Inflammatory macrophage treated with lipopolysaccharide for 4 hours (primary cell): ENCODE results near the gene C12orf42.
"Not testable (repeated sequence)": the region's sequence is repeated elsewhere in the genome, so short reads cannot be mapped to it uniquely, and the experiment has no call there.

Source experiments
- DNase-seq: peaks from one replicate; pipeline ENCODE4 v3.0.0-alpha.2; 2020

Gene C12orf42

GRCh38 chr12:103494734-103495468 lies 867 bp downstream of the C12orf42 start:
- no peak for DNase-seq

GRCh38 chr12:103494051-103494733 lies 1.6 kb downstream of the C12orf42 start:
- DNase-seq, result no peak

- DNase-seq, result no peak
These were observed 2.6 kb downstream of the C12orf42 start for GRCh38 chr12:103493199-103493598.

GRCh38 chr12:103482365-103482764 lies 13.4 kb downstream of the C12orf42 start:
- no peak for DNase-seq

- DNase-seq, result no peak
These were observed 20.7 kb downstream of the C12orf42 start for GRCh38 chr12:103475073-103475472.

- DNase-seq, result no peak
These were observed 25.1 kb downstream of the C12orf42 start for GRCh38 chr12:103470664-103471063.

GRCh38 chr12:103469719-103470118 lies 26.0 kb downstream of the C12orf42 start:
- DNase-seq, result no peak

GRCh38 chr12:103468837-103469236 lies 26.9 kb downstream of the C12orf42 start:
- DNase-seq, result no peak

GRCh38 chr12:103462675-103463074 lies 33.1 kb downstream of the C12orf42 start:
- no peak for DNase-seq

GRCh38 chr12:103457471-103457870 lies 38.3 kb downstream of the C12orf42 start:
- DNase-seq, result no peak

GRCh38 chr12:103456006-103456405 lies 39.8 kb downstream of the C12orf42 start:
- DNase-seq, result no peak

GRCh38 chr12:103455020-103455763 lies 40.6 kb downstream of the C12orf42 start:
- DNase-seq, result no peak

GRCh38 chr12:103444983-103445382 lies 50.8 kb downstream of the C12orf42 start:
- no peak for DNase-seq

- DNase-seq, result no peak
These were observed 52.9 kb downstream of the C12orf42 start for GRCh38 chr12:103442822-103443221.

GRCh38 chr12:103442182-103442555 lies 53.6 kb downstream of the C12orf42 start:
- DNase-seq, result no peak

GRCh38 chr12:103441437-103442181 lies 54.2 kb downstream of the C12orf42 start:
- DNase-seq, result peak; percentile 54

- DNase-seq, result not testable (repeated sequence)
These were observed 61.3 kb downstream of the C12orf42 start for GRCh38 chr12:103434165-103435105.

GRCh38 chr12:103431950-103432349 lies 63.8 kb downstream of the C12orf42 start:
- DNase-seq, result no peak

GRCh38 chr12:103431387-103431786 lies 64.4 kb downstream of the C12orf42 start:
- DNase-seq, result peak; percentile 1

- not testable (repeated sequence) for DNase-seq
These were observed 70.1 kb downstream of the C12orf42 start for GRCh38 chr12:103425674-103426073.

- not testable (repeated sequence) for DNase-seq
These were observed 70.8 kb downstream of the C12orf42 start for GRCh38 chr12:103424849-103425586.
